WERI-Rb-1 (cell line): Measurements from ENCODE around the gene ELL3.
"Not testable (repeated sequence)": the region's sequence is repeated elsewhere in the genome, so short reads cannot be mapped to it uniquely, and the experiment has no call there.

Source experiments
- DNase-seq: peaks from one replicate; pipeline ENCODE4 v3.0.0-alpha.2; 2020
- H3K27ac ChIP-seq: fragments of 250-450 bp; sonication (Bioruptor Pico); 2 replicates; pipeline ENCODE4 v1.5.1; 2020; ENCODE audit warnings: mild to moderate bottlenecking, moderate library complexity
- H3K27me3 ChIP-seq: fragments of 250-450 bp; sonication (Bioruptor Pico); 2 replicates; pipeline ENCODE4 v1.5.1; 2021; ENCODE audit warnings: mild to moderate bottlenecking, low read depth, moderate library complexity; ENCODE audit not compliant: insufficient read depth, severe bottlenecking
- H3K36me3 ChIP-seq: fragments of 250-450 bp; sonication (Bioruptor Pico); 2 replicates; pipeline ENCODE4 v1.5.1; 2020; ENCODE audit warnings: mild to moderate bottlenecking, moderate library complexity
- H3K4me3 ChIP-seq: 2 replicates; pipeline ENCODE4 v1.5.1; 2011; ENCODE audit warnings: low read depth, mild to moderate bottlenecking, control low read depth, low read length
- H3K9me3 ChIP-seq: fragments of 250-450 bp; sonication (Bioruptor Pico); 2 replicates; pipeline ENCODE4 v1.5.1; 2021; ENCODE audit warnings: mild to moderate bottlenecking, moderate library complexity; ENCODE audit not compliant: severe bottlenecking
- CTCF ChIP-seq: IDR thresholded peaks from 2 replicates; pipeline ENCODE4 v1.5.1; 2011; ENCODE audit warnings: low read depth, mild to moderate bottlenecking, control low read depth, inconsistent platforms, low read length

ELL3 gene

GRCh38 chr15:43808960-43809678, 32.4 kb upstream of the ELL3 start:
- Histone ChIP-seq H3K36me3 (peaks cover 91% of the 10 kb centered on the region), H3K4me3 (no peak overlapping the region), H3K27ac (no peak overlapping the region)

DNA sequence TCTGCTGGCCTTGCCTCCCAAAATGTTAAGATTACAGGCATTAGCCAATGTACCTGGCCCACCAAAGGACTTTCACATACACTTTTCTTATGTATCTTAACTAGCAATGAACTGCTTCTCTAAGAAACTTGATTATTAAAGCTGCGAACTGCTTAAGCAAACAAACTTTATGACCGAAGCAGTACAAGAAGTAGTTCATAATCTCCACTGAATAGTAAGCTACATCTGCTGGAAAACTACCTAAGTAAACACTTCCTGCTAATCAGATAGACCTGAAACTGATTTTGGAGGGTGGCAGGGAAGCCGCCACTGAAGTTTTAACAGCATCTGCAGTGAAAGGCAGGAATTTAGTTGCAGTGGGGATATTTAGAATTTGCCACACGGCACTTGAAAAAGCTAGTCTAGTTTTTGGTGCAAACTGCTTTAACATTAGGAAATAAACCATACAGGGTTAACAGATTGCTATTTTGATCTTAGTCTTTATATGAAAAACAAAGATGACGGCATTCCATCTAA, 31.7 kb upstream of the ELL3 start:
- TF ChIP-seq CTCF: no peak
- no peak overlapping the region for H3K4me3 ChIP-seq
- no peak overlapping the region for H3K27ac ChIP-seq
- no peaks in the 10 kb centered on the region for H3K27me3 ChIP-seq
- no peaks in the 10 kb centered on the region for H3K9me3 ChIP-seq
- H3K36me3 ChIP-seq: peaks cover 88% of the 10 kb centered on the region
- DNase-seq: no peak

More at GRCh38 chr15:43808960-43809678, 32.4 kb upstream of the ELL3 start:
- H3K9me3 ChIP-seq: no peaks in the 10 kb centered on the region
- no peak for TF ChIP-seq CTCF
- no peak for DNase-seq
- no peaks in the 10 kb centered on the region for H3K27me3 ChIP-seq

GRCh38 chr15:43802676-43803075, 25.9 kb upstream of the ELL3 start:
- not testable (repeated sequence) for H3K27ac ChIP-seq, H3K27me3 ChIP-seq, DNase-seq, H3K9me3 ChIP-seq, H3K4me3 ChIP-seq
- H3K36me3 ChIP-seq: peaks cover 73% of the 10 kb centered on the region

DNA sequence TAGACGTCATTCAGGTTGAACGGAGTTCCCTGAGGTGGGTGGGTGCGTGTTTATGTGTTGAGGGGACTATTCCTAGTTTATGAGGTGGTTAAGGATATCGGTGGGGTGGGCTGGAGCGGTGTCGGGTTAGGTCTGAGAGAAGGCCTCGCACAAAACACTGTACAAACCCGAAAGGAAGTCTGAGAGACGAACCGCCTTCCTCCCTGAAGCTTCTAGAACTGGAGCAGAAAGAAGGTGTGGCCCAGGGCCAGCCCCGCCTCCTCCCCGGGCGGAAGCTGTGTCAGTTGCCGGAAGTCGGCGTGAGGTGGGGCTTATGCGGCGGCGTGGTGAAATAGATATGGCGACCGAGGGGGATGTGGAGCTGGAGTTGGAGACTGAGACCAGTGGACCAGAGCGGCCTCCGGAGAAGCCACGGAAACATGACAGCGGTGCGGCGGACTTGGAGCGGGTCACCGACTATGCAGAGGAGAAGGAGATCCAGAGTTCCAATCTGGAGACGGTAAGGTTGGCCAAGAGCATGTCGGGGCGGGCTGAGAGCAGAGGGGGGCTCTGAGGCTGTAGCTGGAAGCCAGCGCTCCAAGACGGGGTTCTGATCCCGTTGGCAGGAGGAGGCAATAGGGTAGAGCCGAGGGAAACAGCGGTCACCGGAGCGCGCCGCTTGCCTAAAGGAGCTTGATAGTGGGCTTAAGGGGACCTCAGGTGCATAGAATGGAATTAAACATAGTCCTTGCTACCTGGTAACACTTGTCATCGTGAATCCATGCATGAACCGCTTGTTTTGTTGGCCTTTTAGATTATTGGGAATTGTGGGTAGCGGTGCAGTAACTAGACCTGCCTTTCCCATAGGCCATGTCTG, 23.7 kb upstream of the ELL3 start, which contains the start of gene HYPK:
HYPK (plus strand) TSS at position 314 of the 856 bp plus-strand sequence; CDS start at position 338, 24 bp downstream.
- peak within 1 kb of the TSS; percentile 83 for H3K4me3 ChIP-seq
- no peaks in the 10 kb centered on the region for H3K27me3 ChIP-seq
- DNase-seq: peak; percentile 95
- H3K36me3 ChIP-seq: peaks cover 70% of the 10 kb centered on the region
- peak within 1 kb of the TSS; percentile 97 for H3K27ac ChIP-seq
- no peaks in the 10 kb centered on the region for H3K9me3 ChIP-seq
- no peak for TF ChIP-seq CTCF

GRCh38 chr15:43799945-43800285, 23.1 kb upstream of the ELL3 start, which contains the start of gene SERINC4:
Gene SERINC4, minus strand, starts transcription at chr15:43800220. Its CDS starts 234 bp downstream, at chr15:43799986.
- no peaks in the 10 kb centered on the region for H3K27me3 ChIP-seq
- H3K9me3 ChIP-seq: no peaks in the 10 kb centered on the region
- H3K36me3 ChIP-seq: peaks cover 70% of the 10 kb centered on the region
- peak within 1 kb of the TSS; percentile 97 for H3K27ac ChIP-seq
- peak within 1 kb of the TSS; percentile 83 for H3K4me3 ChIP-seq
- DNase-seq: peak; percentile 73
- TF ChIP-seq CTCF: no peak
